ENCODE results near the gene LMTK2.
"Not testable (repeated sequence)": the region's sequence is repeated elsewhere in the genome, so short reads cannot be mapped to it uniquely, and the experiment has no call there.

LMTK2 gene

GRCh38 chr7:98107313-98107721 is 655 bp downstream of the LMTK2 start:
- no peak for FAIRE-seq

- FAIRE-seq, result no peak
Measured at GRCh38 chr7:98110249-98111022, 3.8 kb downstream of the LMTK2 start.

- no peak for FAIRE-seq
Measured at GRCh38 chr7:98112077-98112476, 5.4 kb downstream of the LMTK2 start.

- FAIRE-seq, result no peak
Measured at GRCh38 chr7:98115746-98116525, 9.3 kb downstream of the LMTK2 start.

- no peak for FAIRE-seq
Measured at GRCh38 chr7:98116656-98117461, 10.2 kb downstream of the LMTK2 start.

- FAIRE-seq, result no peak
Measured at GRCh38 chr7:98119256-98119918, 12.7 kb downstream of the LMTK2 start.

- FAIRE-seq, result no peak
Measured at GRCh38 chr7:98120559-98120958, 13.9 kb downstream of the LMTK2 start.

GRCh38 chr7:98121388-98121787 is 14.7 kb downstream of the LMTK2 start:
- not testable (repeated sequence) for FAIRE-seq

GRCh38 chr7:98123365-98123696 is 16.7 kb downstream of the LMTK2 start:
- FAIRE-seq, result no peak

- no peak for FAIRE-seq
Measured at GRCh38 chr7:98125759-98126158, 19.1 kb downstream of the LMTK2 start.

- FAIRE-seq, result no peak
Measured at GRCh38 chr7:98126311-98127142, 19.9 kb downstream of the LMTK2 start.

GRCh38 chr7:98128346-98128745 is 21.7 kb downstream of the LMTK2 start:
- no peak for FAIRE-seq

GRCh38 chr7:98130959-98131358 is 24.3 kb downstream of the LMTK2 start:
- FAIRE-seq, result no peak

- no peak for FAIRE-seq
Measured at GRCh38 chr7:98133181-98133580, 26.5 kb downstream of the LMTK2 start.

GRCh38 chr7:98133621-98134303 is 27.1 kb downstream of the LMTK2 start:
- FAIRE-seq, result no peak

GRCh38 chr7:98134420-98135228 is 28.0 kb downstream of the LMTK2 start:
- no peak for FAIRE-seq

- no peak for FAIRE-seq
Measured at GRCh38 chr7:98135984-98136383, 29.3 kb downstream of the LMTK2 start.

- FAIRE-seq, result no peak
Measured at GRCh38 chr7:98136423-98136822, 29.8 kb downstream of the LMTK2 start.

GRCh38 chr7:98137134-98137825 is 30.6 kb downstream of the LMTK2 start:
- FAIRE-seq, result no peak

GRCh38 chr7:98137826-98138151 is 31.1 kb downstream of the LMTK2 start:
- FAIRE-seq, result no peak

Measured in G401.6 (cell line).